HS-5 (cell line): ENCODE results near the gene OS9.
A peak's percentile ranks its signal among the peaks of the same experiment; 100 is the strongest.

Source experiments
- DNase-seq: peaks from one replicate; pipeline ENCODE4 v3.0.0-alpha.2; 2012; ENCODE audit warnings: low read depth

OS9 gene

DNA sequence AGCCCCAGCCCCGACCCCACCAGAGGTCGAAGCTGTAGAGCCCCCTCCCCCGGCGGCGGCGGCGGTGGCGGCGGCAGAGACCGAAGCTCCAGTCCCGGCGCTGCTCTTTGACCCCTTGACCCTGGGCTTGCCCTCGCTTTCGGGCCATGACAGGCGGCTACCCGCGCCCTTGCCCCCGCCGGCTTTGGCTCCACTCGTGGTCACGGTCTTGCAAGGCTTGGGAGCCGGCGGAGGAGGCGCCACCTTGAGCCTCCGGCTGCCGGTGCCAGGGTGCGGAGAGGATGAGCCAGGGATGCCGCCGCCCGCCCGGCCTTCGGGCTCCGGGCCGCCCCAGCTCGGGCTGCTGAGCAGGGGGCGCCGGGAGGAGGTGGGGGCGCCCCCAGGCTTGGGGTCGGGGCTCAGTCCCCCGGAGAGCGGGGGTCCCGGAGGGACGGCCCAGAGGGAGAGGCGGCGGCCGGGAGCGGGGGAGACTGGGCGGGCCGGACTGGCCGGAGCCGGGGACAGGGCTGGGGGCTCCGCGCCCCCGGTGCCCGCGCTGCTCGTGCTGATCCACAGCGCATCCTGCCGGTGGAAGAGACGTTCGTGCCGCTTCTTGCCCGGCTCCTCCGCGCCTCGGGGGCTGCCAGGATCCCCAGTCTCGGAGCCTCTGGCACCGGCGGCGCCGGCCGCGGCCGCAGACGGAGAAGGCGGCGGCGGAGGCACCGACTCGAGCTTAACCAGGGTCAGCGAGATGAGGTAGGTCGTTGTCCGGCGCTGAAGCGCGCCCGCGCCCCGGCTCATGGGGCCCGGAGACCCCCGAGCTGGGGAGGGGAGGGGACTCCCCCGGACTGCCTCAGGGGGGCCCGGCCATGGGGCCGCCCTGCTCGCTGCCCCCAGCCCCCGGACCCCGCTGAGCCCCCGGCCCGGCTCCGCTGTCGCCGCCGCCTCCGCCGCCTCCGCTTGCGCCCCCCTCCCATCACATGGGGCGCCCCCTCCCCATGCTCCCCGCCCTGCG is 43.8 kb downstream of the OS9 start:
- no peak for DNase-seq

DNA sequence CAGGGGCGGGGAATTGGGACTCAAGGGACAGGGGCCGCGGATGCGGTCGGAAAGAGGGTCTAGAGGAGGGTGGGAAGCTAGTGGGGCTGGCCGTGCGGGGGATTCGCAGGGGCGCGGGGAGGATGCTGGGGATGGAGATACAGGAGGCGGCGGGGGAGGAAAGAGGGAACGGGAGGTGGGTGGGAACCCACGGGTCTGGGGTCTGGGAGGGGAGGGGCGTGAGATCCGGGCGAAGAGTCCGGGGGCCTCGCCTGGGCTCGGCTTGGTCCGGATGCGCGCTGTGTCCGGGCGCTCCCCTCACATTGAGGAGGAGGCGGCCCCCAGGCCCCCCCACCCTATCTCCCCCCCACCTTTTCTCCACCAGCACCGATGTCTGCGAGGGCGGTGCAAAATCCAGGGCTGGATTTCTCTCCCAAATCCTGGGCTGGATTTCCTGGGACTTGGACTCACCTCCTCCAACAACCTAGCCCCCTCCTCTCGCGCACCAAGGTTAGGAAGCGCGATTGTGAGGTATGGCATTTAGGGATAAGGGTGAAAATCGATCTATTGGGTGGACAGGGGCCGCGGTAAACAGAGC is 44.8 kb downstream of the OS9 start, which contains the start of gene AGAP2:
TSS of gene AGAP2 (minus strand) at position 82 of the 577 bp plus-strand sequence. CDS start 496 bp downstream, outside the sequence.
- DNase-seq: no peak

- DNase-seq: no peak
These were observed 45.5 kb downstream of the OS9 start for GRCh38 chr12:57739387-57739786.

GRCh38 chr12:57739914-57740538 is 46.1 kb downstream of the OS9 start:
- DNase-seq: no peak

GRCh38 chr12:57740656-57741412 is 46.9 kb downstream of the OS9 start:
- DNase-seq: no peak

DNA sequence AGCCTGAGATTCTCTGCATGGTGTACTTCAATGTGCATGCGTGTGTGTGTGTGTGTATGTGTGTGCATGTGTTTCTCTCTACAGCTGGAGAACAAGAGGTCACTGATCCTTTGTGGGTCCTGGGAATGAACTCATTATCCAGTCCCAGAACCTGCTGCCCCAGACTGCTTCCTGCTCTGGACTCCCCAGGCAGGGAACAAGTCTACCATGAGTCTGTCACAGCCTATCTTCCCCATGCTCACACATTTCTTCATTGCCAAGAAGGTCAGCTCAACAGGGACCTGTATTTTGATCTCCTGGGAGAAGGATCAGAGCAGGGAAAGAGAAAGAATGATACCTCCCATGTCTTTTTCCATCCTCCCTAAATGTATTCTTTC is 47.5 kb downstream of the OS9 start:
- DNase-seq: no peak

- no peak for DNase-seq
These were observed 48.2 kb downstream of the OS9 start for GRCh38 chr12:57741844-57742738.

DNA sequence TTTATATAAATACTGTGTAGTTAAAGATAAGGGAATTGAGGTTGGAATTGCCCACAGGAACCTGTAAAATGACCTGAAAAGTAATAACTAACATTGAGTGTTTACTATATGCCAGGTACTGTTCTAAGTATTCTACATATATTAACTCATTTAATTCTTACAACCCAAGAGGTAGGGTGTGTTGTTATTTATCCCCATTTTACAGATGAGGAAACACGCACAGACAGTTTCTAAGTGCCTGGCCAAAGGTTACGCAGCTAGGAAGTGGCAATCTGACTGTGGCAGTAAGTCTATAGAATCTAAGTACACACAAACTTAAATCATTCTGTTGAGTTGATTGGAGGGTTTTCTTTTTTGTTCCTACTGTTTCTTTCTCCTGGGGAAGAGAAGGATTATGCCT is 49.8 kb downstream of the OS9 start:
- no peak for DNase-seq

DNA sequence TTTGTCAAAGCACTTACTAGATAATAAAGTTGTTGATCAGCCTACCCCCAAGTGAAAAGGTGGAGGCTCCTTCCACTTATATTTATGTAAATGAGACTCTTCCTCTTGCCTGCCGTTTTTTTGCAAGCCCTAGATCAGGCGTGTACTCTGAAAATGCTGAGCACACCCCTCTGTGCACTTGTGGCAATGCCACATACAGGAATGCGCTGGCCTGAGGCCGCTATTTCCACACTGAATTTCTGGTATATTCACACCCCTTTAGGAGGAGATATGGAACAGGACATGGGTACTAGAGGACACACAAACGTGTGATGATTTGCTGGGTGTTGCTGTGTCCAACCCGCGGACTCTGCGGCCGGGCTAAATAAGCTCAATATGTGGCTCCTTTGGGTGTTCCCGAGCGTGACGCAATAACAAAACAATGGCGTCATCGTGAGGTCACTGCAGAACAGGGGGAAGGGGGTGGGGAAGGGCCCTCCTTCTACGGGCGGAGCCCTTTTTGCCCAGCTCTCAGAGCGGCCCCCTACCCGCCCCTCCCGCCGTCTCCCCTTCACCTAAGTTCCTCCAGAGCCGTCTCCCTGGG is 50.4 kb downstream of the OS9 start:
- DNase-seq: no peak

- DNase-seq: peak; percentile 97
These were observed 51.0 kb downstream of the OS9 start, which contains the start of gene TSPAN31 for GRCh38 chr12:57744777-57745484. TSS of gene TSPAN31 (plus strand) at chr12:57745039. CDS start at chr12:57745155, 116 bp downstream.

DNA sequence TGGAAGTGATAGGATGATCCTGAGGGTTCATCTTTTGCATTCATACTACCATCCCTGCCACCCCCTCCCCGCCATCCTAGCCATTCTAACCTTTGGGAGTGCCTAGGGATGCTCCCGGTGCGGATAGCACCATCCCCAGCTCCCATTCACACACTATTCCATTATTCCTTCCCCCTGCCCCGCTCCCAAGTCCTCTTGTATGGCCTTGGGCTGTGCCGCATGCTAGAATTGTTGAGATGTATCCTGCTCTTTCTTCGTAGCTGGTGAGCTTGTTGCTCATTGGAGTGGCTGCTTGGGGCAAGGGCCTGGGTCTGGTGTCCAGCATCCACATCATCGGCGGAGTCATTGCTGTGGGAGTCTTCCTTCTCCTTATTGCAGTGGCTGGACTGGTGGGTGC is 51.6 kb downstream of the OS9 start:
- no peak for DNase-seq

DNA sequence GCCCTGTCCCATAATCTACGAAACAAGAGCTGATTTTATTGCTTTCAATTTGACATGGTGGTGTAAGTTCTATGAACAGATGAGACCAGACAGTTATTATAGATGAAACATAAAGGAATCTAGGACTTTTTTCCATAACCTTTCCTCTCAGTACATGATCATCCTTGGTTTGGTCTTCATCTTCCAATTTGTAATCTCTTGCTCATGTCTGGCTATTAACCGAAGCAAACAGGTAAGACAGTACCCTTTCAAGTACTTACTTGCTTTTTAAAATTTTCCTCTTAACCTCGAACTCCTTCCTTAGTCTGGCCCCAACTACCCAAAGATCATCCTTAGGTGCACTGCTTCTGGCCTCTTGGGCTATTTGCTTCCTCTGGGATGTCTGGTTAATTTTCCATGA is 52.1 kb downstream of the OS9 start:
- no peak for DNase-seq

DNA sequence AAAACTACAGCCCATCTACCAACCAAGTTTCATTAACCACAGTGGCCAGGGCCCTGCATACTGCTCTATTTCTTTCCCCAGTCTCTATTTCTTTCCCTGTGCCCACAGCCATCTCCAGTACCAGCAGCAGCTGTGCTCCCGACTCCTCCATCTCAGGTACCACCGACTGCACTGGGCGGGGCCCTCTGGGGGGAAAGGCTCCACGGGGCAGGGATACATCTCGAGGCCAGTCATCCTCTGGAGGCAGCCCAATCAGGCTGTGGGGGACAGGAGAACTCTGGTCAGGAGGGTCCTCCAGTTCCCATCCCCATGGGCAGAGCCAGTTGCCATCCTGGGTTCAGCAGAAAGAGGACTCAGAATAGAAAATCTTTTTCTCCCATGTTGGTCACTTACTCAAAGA is 55.1 kb downstream of the OS9 start:
- no peak for DNase-seq

- no peak for DNase-seq
These were observed 56.9 kb downstream of the OS9 start for GRCh38 chr12:57750561-57751431.

DNA sequence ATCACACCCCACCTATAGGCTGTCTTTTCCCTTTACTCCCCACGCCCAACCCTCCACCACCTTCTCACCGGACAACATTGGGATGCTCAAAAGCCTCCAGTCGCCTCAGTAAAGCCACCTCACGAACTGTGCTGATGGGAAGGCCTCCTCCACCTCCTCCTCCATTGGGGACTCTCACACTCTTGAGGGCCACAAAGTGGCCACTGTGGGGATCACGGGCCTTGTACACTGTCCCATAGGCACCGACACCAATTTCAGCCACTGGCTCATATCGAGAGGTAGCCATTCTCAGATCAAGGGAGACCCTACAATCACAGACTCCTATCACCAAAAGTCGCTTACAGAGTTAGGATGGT is 57.5 kb downstream of the OS9 start:
- no peak for DNase-seq

- DNase-seq: peak; percentile 95
These were observed 58.1 kb downstream of the OS9 start, which contains the start of gene CDK4 for GRCh38 chr12:57751788-57752667. TSS of gene CDK4 (minus strand) at chr12:57752310. CDS start at chr12:57751717, 593 bp downstream.

DNA sequence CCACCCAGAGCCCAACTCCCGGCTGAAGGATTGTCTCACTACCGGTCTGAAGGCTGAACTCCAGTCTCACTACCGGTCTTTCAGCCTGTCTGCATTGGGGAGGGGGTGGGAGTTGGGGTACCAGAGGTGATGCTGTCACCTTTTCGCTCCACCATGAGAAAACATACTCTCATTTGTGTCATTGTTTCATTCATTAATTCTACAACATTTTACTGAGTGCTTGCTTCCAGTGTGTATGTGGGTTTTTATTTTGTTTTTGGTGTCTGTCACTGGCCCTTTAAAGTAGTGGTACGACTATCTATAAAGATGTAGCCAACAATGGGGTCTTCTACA is 58.7 kb downstream of the OS9 start:
- DNase-seq: no peak

- DNase-seq: no peak
These were observed 59.9 kb downstream of the OS9 start for GRCh38 chr12:57753756-57754337.
